ENCODE data around the gene MYDGF. TPM values are rescaled to one million over a fixed set of nuclear protein-coding genes. Genes with fewer than 3 reads are reported as not detected.
"Not testable (repeated sequence)": the region's sequence is repeated elsewhere in the genome, so short reads cannot be mapped to it uniquely, and the experiment has no call there.

The MYDGF gene
- total RNA-seq: 100 to 1,000 TPM; 107 to 195 TPM

DNA sequence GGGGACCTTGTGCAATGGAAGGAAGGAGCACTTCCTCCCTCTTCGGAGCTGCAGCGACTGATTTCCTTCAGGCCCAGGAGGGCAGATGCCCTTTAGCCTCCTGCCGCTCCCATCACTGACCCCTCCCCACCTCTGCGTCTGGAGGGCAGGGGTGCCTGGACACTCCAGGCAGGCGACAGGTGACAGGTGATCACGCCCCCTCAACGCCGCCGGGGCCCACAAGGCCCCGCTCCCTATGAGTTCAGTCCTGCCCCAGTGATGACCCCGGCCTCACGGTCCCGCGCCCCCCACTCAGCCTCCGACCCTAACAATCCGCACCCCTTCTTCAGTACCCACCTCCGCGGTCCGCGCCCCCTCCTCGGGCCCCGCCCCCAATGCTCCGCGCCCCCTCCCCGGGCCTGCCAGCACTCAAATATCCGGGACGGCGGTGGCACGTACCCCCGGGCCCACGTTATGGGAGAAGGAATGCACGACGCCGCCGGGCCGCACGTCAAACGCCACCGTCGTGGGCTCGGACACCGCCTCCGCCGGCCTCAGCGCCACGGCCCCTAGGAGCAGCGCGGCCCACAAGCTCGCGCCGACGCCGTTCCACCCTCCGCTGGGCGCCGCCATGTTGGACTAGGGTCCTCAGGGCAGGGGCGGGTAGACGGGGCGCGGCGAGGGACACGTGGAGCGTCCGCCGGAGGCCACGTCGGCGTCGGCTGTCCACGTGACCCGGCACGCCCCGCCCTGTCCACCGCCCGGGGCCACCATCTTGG is at the start of gene MYDGF:
MYDGF (minus strand) TSS at position 620 of the 758 bp plus-strand sequence; CDS start at position 612, 8 bp downstream.
- Mint-ChIP-seq H3K4me1 (ENCODE audit: low read depth in 2 of 2) (peaks cover 6 to 15% of the 10 kb centered on the region in 2 donors), H3K27me3 (no peaks in the 10 kb centered on the region), H3K9me3 (no peaks in the 10 kb centered on the region), H3K27ac (peak within 1 kb of the TSS; percentile 79 to 92), H3K36me3 (peaks cover 6% of the 10 kb centered on the region), H3K4me3 (peak within 1 kb of the TSS; percentile 86)
- DNase-seq (ENCODE audit: low spot score): peak; percentile 96
- ATAC-seq: peak; percentile 99

DNA sequence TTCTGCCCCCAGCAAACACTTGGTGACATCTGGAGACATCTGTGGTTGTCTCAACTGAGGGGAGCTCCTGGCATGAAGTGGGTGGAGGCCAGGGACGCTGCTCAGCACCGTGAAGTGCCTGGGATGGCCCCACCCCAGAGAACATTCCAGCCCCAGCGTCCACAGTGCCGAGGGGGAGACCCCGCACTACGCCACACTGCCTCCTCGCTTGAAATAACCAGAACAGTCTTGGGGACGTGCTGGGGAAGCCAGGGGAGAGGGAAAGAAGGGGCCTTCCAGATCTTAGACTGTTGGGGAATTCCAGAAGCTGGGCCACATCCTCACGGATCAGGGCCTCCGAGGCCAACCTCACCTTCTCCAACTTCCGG is 49.3 kb upstream of the MYDGF start:
- DNase-seq (ENCODE audit: low spot score): no peak
- H3K27ac Mint-ChIP-seq: no peak overlapping the region
- no peak for ATAC-seq
- no peaks in the 10 kb centered on the region for H3K9me3 Mint-ChIP-seq
- no peaks in the 10 kb centered on the region for H3K27me3 Mint-ChIP-seq
- peaks cover 14% of the 10 kb centered on the region for H3K36me3 Mint-ChIP-seq
- no peak overlapping the region for H3K4me3 Mint-ChIP-seq
- peaks cover 31% of the 10 kb centered on the region in 2 donors for H3K4me1 Mint-ChIP-seq (ENCODE audit: low read depth in 2 of 2)

GRCh38 chr19:4717966-4718701 is 48.0 kb upstream of the MYDGF start:
- ATAC-seq (no peak), DNase-seq (ENCODE audit: low spot score) (no peak)
- Mint-ChIP-seq H3K9me3 (no peaks in the 10 kb centered on the region), H3K27me3 (no peaks in the 10 kb centered on the region), H3K36me3 (peaks cover 15% of the 10 kb centered on the region), H3K27ac (no peak overlapping the region), H3K4me3 (no peak overlapping the region), H3K4me1 (ENCODE audit: low read depth in 2 of 2) (peaks cover 23 to 26% of the 10 kb centered on the region in 2 donors)

- peaks cover 18 to 19% of the 10 kb centered on the region in 2 donors for H3K4me1 Mint-ChIP-seq (ENCODE audit: low read depth in 2 of 2)
- DNase-seq (ENCODE audit: low spot score) (no peak), ATAC-seq (no peak)
- no peaks in the 10 kb centered on the region for H3K9me3 Mint-ChIP-seq
- H3K27ac Mint-ChIP-seq: no peak overlapping the region
- H3K36me3 Mint-ChIP-seq: peaks cover 12% of the 10 kb centered on the region
- H3K27me3 Mint-ChIP-seq: no peaks in the 10 kb centered on the region
- H3K4me3 Mint-ChIP-seq: no peak overlapping the region
These were observed 47.2 kb upstream of the MYDGF start for GRCh38 chr19:4717191-4717965.

- Mint-ChIP-seq H3K27me3 (no peaks in the 10 kb centered on the region), H3K4me1 (ENCODE audit: low read depth in 2 of 2) (peaks cover 10 to 14% of the 10 kb centered on the region in 2 donors), H3K36me3 (peaks cover 8% of the 10 kb centered on the region), H3K4me3 (no peak overlapping the region), H3K27ac (no peak overlapping the region), H3K9me3 (no peaks in the 10 kb centered on the region)
- no peak for ATAC-seq
- no peak for DNase-seq (ENCODE audit: low spot score)
These were observed 45.5 kb upstream of the MYDGF start for GRCh38 chr19:4715529-4716221.

GRCh38 chr19:4715178-4715528 is 45.0 kb upstream of the MYDGF start:
- not testable (repeated sequence) for ATAC-seq; H3K27me3 Mint-ChIP-seq; H3K9me3 Mint-ChIP-seq; DNase-seq (ENCODE audit: low spot score); H3K36me3 Mint-ChIP-seq; H3K4me3 Mint-ChIP-seq; H3K27ac Mint-ChIP-seq
- peaks cover 10% of the 10 kb centered on the region in 2 donors for H3K4me1 Mint-ChIP-seq (ENCODE audit: low read depth in 2 of 2)

DNA sequence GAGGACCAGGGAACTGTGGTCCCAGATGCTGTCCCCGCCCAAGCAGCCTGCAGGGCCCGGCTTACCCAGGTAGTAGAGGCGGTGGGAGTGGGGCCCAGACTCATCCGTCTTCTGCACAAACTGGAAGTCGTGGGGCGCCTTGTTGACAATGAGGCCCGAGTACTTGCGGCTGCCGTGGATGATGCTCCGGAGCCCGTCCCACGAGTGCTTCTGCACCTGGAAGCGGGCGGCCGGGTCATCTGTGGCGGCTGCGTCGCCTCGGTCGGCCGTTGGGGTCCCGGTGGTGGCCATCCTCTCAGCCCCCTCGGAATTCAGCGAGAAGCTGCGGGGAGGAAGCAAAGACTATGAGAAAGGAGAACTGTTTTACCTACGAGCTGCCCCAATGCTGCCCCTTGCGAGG is 43.9 kb upstream of the MYDGF start:
- peaks cover 17% of the 10 kb centered on the region in 2 donors for H3K4me1 Mint-ChIP-seq (ENCODE audit: low read depth in 2 of 2)
- no peak for DNase-seq (ENCODE audit: low spot score)
- no peak for ATAC-seq
- H3K9me3 Mint-ChIP-seq: no peaks in the 10 kb centered on the region
- H3K27ac Mint-ChIP-seq: no peak overlapping the region
- H3K4me3 Mint-ChIP-seq: no peak overlapping the region
- H3K27me3 Mint-ChIP-seq: no peaks in the 10 kb centered on the region
- peaks cover 8% of the 10 kb centered on the region for H3K36me3 Mint-ChIP-seq

- ATAC-seq: no peak
- no peak for DNase-seq (ENCODE audit: low spot score)
- no peaks in the 10 kb centered on the region for H3K9me3 Mint-ChIP-seq
- peaks cover 8% of the 10 kb centered on the region for H3K36me3 Mint-ChIP-seq
- no peaks in the 10 kb centered on the region for H3K27me3 Mint-ChIP-seq
- H3K4me3 Mint-ChIP-seq: no peak overlapping the region
- peaks cover 20 to 23% of the 10 kb centered on the region in 2 donors for H3K4me1 Mint-ChIP-seq (ENCODE audit: low read depth in 2 of 2)
- no peak overlapping the region for H3K27ac Mint-ChIP-seq
These were observed 43.3 kb upstream of the MYDGF start for GRCh38 chr19:4713384-4713951.

- H3K36me3 Mint-ChIP-seq: peaks cover 8% of the 10 kb centered on the region
- no peak overlapping the region for H3K27ac Mint-ChIP-seq
- H3K9me3 Mint-ChIP-seq: no peaks in the 10 kb centered on the region
- no peak overlapping the region for H3K4me3 Mint-ChIP-seq
- no peak for DNase-seq (ENCODE audit: low spot score)
- H3K27me3 Mint-ChIP-seq: no peaks in the 10 kb centered on the region
- peaks cover 25 to 28% of the 10 kb centered on the region in 2 donors for H3K4me1 Mint-ChIP-seq (ENCODE audit: low read depth in 2 of 2)
- no peak for ATAC-seq
These were observed 42.6 kb upstream of the MYDGF start for GRCh38 chr19:4712771-4713170.

DNA sequence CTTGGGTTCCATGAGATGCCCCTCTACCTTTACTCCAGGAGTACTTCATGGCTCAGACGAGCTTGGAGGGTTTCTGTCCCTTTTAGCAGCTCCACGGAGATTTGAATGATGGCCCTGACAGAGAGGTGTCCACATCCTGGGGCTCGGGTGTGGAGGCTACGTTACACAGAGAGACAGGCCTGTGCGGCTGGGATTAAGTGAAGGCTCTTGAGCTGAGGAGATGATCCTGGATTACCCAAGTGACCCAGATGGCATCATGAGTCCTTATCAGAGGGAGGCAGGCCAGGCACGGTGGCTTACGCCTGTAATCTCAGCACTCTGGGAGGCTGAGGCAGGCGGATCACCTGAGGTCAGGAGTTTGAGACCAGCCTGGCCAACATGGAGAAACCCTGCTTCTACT is 41.1 kb upstream of the MYDGF start:
- H3K36me3 Mint-ChIP-seq: peaks cover 8% of the 10 kb centered on the region

GRCh38 chr19:4710281-4710600 is 40.1 kb upstream of the MYDGF start:
- Mint-ChIP-seq H3K27ac (peak overlapping the region; percentile 78 to 86), H3K9me3 (no peaks in the 10 kb centered on the region), H3K27me3 (no peaks in the 10 kb centered on the region), H3K4me1 (ENCODE audit: low read depth in 2 of 2) (peaks cover 21 to 28% of the 10 kb centered on the region in 2 donors), H3K36me3 (peaks cover 8% of the 10 kb centered on the region), H3K4me3 (no peak overlapping the region)
- DNase-seq (ENCODE audit: low spot score) (no peak), ATAC-seq (no peak)

More for the DNA sequence above, 41.1 kb upstream of the MYDGF start:
- Mint-ChIP-seq H3K4me1 (ENCODE audit: low read depth in 2 of 2) (peaks cover 21 to 28% of the 10 kb centered on the region in 2 donors), H3K27ac (peak overlapping the region; percentile 78 to 79), H3K4me3 (no peak overlapping the region), H3K27me3 (no peaks in the 10 kb centered on the region), H3K9me3 (no peaks in the 10 kb centered on the region)
- DNase-seq (ENCODE audit: low spot score) (no peak), ATAC-seq (no peak)

DNA sequence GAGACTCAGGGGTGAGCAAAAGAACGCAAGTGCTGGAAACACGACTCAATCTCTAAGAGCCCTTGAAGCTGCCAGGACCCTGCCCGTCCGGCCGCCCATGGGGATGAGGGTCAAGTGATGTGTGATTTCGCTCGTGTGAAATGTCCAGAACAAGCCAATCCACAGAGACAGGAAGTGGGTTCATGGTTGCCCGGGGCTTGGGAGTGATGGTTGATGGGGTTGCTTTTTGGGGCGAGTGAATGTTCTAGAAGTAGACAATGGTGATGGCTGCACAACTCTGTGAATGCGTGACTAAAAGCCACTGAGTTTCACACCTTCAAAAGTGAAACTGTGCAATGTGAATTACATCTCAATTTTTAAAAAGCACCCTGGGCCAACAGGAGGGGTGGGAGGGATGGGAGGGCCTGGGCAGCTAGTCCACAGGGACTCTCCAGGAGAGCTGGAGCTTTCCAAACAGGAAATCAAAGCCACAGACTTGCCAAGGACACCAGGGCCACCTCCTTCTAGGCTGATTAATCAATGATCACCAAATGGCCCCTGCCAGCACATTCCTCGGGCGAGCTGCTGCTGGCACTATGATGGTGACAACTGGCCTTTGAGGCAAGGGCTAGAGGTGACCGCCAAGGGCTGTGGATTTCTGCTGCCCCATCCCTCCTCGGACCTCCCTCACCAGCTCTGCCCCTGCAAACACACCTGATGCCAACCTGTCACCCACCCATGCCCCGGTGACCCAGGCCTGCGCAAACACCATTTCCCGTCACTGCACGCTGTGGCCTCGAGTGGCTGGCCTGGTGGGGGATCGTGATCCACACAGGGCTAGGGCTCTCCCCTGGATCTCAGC is 39.5 kb upstream of the MYDGF start:
- Mint-ChIP-seq H3K27me3 (no peaks in the 10 kb centered on the region), H3K36me3 (peaks cover 4% of the 10 kb centered on the region), H3K9me3 (no peaks in the 10 kb centered on the region), H3K27ac (peak overlapping the region; percentile 78 to 86), H3K4me3 (peak overlapping the region; percentile 67), H3K4me1 (ENCODE audit: low read depth in 2 of 2) (peaks cover 21 to 26% of the 10 kb centered on the region in 2 donors)
- peak; percentile 86 for ATAC-seq
- peak; percentile 81 for DNase-seq (ENCODE audit: low spot score)
